ENCODE results near the gene LAMB1.
"Not testable (repeated sequence)": the region's sequence is repeated elsewhere in the genome, so short reads cannot be mapped to it uniquely, and the experiment has no call there.

The LAMB1 gene

DNA sequence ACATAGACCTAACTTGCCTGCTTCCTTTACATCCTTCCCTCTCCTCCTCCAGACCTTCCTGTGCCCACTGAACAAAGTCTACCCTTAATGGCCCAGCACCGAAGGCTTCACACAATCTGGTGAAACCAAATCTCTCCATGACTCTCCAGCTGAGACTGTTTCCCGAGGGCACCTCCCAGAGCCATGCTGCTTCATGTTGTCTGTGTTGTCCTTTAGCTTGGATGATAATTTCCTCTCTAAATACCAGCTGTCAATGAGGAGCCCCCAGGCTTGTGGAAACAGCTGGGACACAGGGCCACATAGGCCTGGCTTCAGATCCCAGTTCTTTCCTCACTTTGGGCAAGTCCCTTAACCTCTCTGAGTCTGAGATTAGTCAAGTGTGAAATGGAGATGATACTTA, 57.6 kb downstream of the LAMB1 start:
- no peak for DNase-seq (ENCODE audit: low read depth)

- DNase-seq (ENCODE audit: low read depth), result no peak
Measured at GRCh38 chr7:107944411-107945169, 58.4 kb downstream of the LAMB1 start.

- DNase-seq (ENCODE audit: low read depth), result no peak
Measured at GRCh38 chr7:107943018-107943417, 59.9 kb downstream of the LAMB1 start.

DNA sequence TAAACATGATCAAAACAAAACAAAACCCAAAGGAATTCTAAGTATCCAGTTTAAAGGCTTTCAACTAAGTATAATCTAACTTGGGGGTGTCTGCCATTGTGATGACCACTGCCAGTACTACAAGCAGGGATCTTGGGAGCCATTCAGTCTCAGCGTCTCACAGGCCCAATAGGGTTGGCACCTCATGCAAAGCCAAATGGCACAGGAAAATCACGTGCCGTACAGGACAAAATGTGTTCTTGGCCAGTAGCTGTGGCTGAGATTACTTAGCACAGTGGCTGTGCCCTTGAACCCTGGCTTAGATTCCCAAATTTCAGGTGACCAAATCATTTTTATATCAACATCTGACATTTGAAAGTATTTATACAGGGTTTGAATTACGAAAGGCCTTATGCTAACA, 62.0 kb downstream of the LAMB1 start:
- DNase-seq (ENCODE audit: low read depth), result no peak

GRCh38 chr7:107939573-107940489, 63.1 kb downstream of the LAMB1 start:
- DNase-seq (ENCODE audit: low read depth), result no peak

GRCh38 chr7:107938456-107939250, 64.3 kb downstream of the LAMB1 start:
- no peak for DNase-seq (ENCODE audit: low read depth)

DNA sequence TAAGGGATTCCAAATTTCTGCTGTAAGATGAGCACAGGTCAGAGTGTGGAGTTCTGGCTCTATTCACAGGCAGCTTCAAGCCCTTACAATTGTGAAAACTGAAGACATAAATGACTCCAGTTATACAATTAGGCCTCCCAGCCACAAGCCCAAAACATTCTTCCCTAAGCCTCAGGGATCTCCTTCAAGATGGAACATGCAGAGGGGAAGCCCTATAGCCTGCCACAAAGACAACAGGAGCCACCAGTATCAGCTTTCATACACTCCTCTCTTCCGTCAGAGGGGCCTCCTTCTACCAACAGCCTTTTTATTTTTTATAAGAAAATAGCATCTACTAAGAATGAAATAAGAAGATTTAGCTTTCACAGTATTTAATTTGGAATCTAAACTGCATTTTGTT, 65.4 kb downstream of the LAMB1 start:
- DNase-seq (ENCODE audit: low read depth), result no peak

DNA sequence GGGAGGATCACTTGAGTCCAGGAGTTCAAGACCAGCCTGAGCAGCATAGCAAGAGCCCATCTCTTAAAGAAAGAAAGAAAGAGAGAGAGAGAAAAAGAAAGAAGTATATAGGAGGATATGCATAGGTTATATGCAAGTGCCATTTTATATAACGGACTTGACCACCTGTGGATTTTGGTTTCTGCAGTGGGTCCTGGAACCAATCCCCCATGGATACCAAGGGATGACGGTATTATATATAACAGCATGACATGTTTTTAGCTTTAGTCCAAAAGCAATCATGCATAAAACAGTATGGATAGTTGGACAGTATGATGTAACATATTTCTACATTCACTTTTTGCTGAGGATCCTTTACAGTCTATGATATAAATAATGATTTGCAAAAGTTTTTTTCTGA, 66.6 kb downstream of the LAMB1 start:
- no peak for DNase-seq (ENCODE audit: low read depth)

DNA sequence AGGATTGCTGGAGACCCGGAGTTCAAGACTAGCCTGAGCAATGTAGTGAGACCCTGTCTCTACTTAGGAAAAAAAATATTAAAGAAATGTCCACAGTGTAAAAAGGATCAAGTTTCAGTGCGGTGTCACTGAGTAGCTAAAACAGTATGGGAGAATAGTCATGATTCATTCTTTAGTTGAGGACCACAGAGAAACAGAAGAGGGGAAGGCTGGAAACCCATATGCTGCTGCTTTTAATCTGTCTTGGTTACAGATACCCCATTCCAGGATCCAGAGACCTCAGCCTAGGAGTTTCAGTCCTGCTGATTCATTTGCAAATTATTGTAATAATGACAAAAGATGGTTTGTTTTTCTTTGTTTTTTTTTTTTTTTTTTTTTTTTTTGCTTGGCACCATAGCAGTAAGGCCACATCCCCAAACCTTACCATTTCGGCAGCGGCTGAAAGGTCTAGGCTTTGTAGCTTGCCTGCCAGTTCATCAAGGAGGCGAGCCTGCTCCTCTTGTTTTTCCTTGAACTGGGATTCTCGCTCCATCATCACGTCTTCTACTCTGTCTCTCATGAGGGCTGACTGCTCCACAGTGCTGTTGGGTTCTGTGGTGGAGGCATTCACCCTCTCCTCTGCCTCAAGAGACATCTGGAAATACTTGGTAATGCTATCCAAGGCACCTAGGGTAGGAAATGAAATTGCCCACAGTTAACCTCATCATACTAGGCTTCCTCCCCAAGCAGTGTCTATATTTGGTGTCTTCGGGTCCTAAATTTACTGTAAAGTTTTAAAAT, 67.8 kb downstream of the LAMB1 start:
- DNase-seq (ENCODE audit: low read depth), result no peak

GRCh38 chr7:107933386-107934013, 69.5 kb downstream of the LAMB1 start:
- DNase-seq (ENCODE audit: low read depth), result no peak

DNA sequence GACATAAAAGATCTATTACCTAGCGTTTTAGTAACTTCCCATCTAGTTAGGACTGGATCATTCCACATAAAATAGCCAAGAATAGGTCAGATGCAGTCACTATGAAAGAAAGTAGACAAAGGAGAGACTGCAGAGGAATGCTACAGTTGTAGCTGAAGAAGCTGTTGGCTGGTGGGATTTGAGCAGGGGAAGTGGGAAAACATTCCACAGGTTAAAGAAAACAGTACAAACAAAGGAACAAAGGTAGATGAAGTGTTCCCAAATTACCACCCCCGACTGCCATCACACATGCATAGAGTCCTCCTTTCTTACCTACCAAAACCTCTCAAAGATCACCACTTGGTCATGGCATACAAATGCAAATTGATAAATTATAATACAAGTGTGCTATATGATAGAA, 70.2 kb downstream of the LAMB1 start:
- no peak for DNase-seq (ENCODE audit: low read depth)

- no peak for DNase-seq (ENCODE audit: low read depth)
Measured at GRCh38 chr7:107931740-107932515, 71.0 kb downstream of the LAMB1 start.

DNA sequence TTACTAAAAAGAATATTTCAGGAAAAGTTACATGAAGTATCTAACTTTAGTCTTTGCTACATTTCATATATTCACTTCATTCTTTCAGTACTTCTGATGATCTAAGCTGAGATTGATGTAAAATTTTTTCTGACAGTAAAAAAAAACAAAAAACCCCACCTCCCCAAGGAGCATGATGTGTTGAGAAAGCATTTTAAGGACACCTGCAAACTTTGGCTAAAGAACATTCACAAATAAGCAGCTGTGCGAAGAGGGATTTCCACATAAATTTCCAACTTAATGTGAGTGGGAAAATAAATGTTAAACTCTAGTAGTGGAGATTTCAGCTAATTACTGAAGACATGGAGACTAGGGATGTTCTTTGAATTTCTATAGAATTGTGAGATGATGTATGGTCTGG, 76.5 kb downstream of the LAMB1 start:
- no peak for DNase-seq (ENCODE audit: low read depth)

DNA sequence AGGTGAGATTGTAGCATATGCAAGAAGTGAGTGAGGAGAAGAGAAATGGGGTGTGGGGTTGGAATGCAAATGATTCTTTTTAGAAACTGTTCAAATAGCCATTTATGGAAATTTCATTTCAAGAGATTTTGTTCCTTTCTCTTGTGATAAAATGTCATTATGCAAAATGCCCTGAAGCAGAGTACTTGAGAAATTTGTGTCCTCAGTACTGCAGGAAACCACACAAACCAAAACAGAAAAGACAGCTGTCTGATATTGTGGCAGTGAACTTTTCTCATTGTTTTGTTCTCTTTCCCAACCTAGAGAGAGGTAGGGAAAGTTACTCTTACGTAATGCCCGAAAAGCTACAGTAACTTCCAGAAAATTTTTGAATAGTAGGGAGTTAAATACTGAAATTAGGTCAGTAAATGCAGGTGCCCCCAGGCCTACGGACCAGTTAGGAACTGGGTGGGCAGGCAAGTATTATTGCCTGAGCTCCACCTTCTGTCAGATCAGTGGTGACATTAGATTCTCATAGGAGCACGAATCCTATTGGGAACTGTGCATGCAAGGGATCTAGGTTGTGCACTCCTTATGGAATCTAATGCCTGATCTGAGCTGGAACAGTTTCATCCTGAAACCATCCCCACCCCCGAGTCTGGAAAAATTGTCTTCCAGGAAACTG, 78.0 kb downstream of the LAMB1 start:
- DNase-seq (ENCODE audit: low read depth), result no peak

DNA sequence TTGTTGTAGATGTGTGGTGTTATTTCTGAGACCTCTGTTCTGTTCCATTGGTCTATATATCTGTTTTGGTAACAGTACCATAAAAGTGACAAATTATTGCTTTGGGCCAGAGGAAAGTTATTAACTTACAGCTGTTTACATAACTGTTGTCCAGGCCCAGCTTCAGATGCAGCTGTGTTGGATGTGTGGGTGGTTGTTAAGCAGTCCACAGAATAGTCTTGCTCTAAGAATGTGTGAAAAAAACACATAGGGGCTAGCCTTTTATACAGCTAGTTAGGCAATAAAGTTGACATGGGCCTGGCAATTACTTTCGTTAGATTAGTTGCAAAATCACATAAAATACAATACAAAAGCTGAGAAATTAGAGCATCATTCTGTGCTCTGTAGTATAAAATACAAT, 80.1 kb downstream of the LAMB1 start:
- DNase-seq (ENCODE audit: low read depth), result no peak

DNA sequence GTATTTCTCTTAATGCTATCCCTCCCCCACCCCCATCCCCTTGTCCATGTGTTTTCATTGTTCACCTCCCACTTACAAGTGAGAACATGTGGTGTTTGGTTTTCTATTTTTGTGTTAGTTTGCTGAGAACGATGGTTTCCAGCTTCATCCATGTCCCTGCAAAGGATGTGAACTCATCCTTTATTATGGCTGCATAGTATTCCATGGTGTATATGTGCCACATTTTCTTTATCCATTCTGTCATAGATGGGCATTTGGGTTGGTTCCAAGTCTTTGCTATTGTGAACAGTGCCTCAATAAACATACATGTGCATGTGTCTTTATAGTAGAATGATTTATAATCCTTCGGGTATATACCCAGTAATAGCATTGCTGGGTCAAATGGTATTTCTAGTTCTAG, 81.1 kb downstream of the LAMB1 start:
- DNase-seq (ENCODE audit: low read depth), result not testable (repeated sequence)

- DNase-seq (ENCODE audit: low read depth), result no peak
Measured at GRCh38 chr7:107920048-107920772, 82.8 kb downstream of the LAMB1 start.

DNA sequence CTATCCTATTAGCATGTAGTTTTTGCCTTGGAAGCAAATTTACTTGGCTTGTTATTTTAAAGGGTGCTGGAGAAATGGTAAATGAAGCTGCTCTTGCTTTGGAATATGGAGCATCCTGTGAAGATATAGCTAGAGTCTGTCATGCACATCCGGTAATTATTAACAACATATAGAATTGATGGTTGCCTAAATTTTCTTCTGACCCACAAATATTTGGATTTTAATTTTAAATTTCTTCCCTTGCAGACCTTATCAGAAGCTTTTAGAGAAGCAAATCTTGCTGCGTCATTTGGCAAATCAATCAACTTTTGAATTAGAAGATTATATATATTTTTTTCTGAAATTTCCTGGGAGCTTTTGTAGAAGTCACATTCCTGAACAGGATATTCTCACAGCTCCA, 84.0 kb downstream of the LAMB1 start:
- DNase-seq (ENCODE audit: low read depth), result no peak
